ENCODE data around the gene C12orf75.

DNA sequence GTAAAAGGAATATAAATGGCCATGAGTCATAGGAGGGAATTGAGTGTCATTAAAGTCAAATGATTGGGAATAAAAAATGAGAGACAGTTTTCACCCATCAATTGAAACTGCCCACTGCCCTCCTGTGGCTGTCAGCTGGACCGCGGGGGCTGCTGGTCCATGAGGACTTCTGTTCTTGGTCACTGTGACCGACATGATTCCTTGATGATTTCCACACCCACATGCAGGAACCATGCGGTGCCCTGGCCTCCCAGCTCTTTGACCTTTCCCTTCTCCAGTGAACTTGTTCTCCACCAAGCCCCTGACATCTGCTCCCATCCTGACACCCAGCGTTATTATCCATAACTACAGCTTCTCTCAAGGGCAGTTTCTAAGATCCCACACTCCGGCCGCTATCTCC, 48.4 kb downstream of the C12orf75 start:
- TF ChIP-seq, protein P1, sequence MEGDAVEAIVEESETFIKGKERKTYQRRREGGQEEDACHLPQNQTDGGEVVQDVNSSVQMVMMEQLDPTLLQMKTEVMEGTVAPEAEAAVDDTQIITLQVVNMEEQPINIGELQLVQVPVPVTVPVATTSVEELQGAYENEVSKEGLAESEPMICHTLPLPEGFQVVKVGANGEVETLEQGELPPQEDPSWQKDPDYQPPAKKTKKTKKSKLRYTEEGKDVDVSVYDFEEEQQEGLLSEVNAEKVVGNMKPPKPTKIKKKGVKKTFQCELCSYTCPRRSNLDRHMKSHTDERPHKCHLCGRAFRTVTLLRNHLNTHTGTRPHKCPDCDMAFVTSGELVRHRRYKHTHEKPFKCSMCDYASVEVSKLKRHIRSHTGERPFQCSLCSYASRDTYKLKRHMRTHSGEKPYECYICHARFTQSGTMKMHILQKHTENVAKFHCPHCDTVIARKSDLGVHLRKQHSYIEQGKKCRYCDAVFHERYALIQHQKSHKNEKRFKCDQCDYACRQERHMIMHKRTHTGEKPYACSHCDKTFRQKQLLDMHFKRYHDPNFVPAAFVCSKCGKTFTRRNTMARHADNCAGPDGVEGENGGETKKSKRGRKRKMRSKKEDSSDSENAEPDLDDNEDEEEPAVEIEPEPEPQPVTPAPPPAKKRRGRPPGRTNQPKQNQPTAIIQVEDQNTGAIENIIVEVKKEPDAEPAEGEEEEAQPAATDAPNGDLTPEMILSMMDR (conservative IDR thresholded peaks at IDR 0.05; ENCODE audit: low read depth in 2 of 2) = peak; percentile 35 to 49
- TF ChIP-seq, protein P2, sequence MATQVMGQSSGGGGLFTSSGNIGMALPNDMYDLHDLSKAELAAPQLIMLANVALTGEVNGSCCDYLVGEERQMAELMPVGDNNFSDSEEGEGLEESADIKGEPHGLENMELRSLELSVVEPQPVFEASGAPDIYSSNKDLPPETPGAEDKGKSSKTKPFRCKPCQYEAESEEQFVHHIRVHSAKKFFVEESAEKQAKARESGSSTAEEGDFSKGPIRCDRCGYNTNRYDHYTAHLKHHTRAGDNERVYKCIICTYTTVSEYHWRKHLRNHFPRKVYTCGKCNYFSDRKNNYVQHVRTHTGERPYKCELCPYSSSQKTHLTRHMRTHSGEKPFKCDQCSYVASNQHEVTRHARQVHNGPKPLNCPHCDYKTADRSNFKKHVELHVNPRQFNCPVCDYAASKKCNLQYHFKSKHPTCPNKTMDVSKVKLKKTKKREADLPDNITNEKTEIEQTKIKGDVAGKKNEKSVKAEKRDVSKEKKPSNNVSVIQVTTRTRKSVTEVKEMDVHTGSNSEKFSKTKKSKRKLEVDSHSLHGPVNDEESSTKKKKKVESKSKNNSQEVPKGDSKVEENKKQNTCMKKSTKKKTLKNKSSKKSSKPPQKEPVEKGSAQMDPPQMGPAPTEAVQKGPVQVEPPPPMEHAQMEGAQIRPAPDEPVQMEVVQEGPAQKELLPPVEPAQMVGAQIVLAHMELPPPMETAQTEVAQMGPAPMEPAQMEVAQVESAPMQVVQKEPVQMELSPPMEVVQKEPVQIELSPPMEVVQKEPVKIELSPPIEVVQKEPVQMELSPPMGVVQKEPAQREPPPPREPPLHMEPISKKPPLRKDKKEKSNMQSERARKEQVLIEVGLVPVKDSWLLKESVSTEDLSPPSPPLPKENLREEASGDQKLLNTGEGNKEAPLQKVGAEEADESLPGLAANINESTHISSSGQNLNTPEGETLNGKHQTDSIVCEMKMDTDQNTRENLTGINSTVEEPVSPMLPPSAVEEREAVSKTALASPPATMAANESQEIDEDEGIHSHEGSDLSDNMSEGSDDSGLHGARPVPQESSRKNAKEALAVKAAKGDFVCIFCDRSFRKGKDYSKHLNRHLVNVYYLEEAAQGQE (IDR thresholded peaks at IDR 0.05; ENCODE audit: unreplicated experiment) = no peak
- TF ChIP-seq EZH2phosphoT487 (IDR thresholded peaks at IDR 0.05; ENCODE audit: unreplicated experiment) = no peak
- no peak for TF ChIP-seq JUNB (IDR thresholded peaks at IDR 0.05; ENCODE audit: unreplicated experiment)
- no peak for TF ChIP-seq EZH2 (IDR thresholded peaks at IDR 0.05; ENCODE audit: low read depth, unreplicated experiment)
- TF ChIP-seq POLR2AphosphoS5 (IDR thresholded peaks at IDR 0.05; ENCODE audit: low read depth) = no peak
- no peak for TF ChIP-seq NANOG (IDR thresholded peaks at IDR 0.05; ENCODE audit: borderline replicate concordance)
- no peak for TF ChIP-seq CREB1 (CRISPR knock-in tag; IDR thresholded peaks at IDR 0.05; ENCODE audit: low read depth)
- TF ChIP-seq ZNF331 (CRISPR knock-in tag; IDR thresholded peaks at IDR 0.05; ENCODE audit: low read depth) = no peak
- no peak for TF ChIP-seq ZNF114 (CRISPR knock-in tag; IDR thresholded peaks at IDR 0.05)
- TF ChIP-seq, protein P3, sequence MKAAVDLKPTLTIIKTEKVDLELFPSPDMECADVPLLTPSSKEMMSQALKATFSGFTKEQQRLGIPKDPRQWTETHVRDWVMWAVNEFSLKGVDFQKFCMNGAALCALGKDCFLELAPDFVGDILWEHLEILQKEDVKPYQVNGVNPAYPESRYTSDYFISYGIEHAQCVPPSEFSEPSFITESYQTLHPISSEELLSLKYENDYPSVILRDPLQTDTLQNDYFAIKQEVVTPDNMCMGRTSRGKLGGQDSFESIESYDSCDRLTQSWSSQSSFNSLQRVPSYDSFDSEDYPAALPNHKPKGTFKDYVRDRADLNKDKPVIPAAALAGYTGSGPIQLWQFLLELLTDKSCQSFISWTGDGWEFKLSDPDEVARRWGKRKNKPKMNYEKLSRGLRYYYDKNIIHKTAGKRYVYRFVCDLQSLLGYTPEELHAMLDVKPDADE (IDR thresholded peaks at IDR 0.05) = no peak
- no peak for TF ChIP-seq STAT1 (IDR thresholded peaks at IDR 0.05; ENCODE audit: unreplicated experiment)
- TF ChIP-seq, protein P4, sequence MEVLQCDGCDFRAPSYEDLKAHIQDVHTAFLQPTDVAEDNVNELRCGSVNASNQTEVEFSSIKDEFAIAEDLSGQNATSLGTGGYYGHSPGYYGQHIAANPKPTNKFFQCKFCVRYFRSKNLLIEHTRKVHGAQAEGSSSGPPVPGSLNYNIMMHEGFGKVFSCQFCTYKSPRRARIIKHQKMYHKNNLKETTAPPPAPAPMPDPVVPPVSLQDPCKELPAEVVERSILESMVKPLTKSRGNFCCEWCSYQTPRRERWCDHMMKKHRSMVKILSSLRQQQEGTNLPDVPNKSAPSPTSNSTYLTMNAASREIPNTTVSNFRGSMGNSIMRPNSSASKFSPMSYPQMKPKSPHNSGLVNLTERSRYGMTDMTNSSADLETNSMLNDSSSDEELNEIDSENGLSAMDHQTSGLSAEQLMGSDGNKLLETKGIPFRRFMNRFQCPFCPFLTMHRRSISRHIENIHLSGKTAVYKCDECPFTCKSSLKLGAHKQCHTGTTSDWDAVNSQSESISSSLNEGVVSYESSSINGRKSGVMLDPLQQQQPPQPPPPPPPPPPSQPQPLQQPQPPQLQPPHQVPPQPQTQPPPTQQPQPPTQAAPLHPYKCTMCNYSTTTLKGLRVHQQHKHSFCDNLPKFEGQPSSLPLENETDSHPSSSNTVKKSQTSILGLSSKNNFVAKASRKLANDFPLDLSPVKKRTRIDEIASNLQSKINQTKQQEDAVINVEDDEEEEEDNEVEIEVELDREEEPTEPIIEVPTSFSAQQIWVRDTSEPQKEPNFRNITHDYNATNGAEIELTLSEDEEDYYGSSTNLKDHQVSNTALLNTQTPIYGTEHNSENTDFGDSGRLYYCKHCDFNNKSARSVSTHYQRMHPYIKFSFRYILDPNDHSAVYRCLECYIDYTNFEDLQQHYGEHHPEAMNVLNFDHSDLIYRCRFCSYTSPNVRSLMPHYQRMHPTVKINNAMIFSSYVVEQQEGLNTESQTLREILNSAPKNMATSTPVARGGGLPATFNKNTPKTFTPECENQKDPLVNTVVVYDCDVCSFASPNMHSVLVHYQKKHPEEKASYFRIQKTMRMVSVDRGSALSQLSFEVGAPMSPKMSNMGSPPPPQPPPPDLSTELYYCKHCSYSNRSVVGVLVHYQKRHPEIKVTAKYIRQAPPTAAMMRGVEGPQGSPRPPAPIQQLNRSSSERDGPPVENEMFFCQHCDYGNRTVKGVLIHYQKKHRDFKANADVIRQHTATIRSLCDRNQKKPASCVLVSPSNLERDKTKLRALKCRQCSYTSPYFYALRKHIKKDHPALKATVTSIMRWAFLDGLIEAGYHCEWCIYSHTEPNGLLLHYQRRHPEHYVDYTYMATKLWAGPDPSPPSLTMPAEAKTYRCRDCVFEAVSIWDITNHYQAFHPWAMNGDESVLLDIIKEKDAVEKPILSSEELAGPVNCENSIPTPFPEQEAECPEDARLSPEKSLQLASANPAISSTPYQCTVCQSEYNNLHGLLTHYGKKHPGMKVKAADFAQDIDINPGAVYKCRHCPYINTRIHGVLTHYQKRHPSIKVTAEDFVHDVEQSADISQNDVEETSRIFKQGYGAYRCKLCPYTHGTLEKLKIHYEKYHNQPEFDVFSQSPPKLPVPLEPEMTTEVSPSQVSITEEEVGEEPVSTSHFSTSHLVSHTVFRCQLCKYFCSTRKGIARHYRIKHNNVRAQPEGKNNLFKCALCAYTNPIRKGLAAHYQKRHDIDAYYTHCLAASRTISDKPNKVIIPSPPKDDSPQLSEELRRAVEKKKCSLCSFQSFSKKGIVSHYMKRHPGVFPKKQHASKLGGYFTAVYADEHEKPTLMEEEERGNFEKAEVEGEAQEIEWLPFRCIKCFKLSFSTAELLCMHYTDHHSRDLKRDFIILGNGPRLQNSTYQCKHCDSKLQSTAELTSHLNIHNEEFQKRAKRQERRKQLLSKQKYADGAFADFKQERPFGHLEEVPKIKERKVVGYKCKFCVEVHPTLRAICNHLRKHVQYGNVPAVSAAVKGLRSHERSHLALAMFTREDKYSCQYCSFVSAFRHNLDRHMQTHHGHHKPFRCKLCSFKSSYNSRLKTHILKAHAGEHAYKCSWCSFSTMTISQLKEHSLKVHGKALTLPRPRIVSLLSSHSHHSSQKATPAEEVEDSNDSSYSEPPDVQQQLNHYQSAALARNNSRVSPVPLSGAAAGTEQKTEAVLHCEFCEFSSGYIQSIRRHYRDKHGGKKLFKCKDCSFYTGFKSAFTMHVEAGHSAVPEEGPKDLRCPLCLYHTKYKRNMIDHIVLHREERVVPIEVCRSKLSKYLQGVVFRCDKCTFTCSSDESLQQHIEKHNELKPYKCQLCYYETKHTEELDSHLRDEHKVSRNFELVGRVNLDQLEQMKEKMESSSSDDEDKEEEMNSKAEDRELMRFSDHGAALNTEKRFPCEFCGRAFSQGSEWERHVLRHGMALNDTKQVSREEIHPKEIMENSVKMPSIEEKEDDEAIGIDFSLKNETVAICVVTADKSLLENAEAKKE (CRISPR knock-in tag; IDR thresholded peaks at IDR 0.05) = no peak

Data from GM23338 (cell line).